ENCODE results near the gene ANTXR2. TPM values are rescaled to one million over a fixed set of nuclear protein-coding genes. Genes with fewer than 3 reads are reported as not detected.

Gene ANTXR2
- total RNA-seq, 2 experiments from 2014 or later, result 3.0 to 3.6 TPM

- no peaks in the 10 kb centered on the region for H3K36me3 Mint-ChIP-seq (ENCODE audit: low read depth)
- H3K9me3 Mint-ChIP-seq, result no peaks in the 10 kb centered on the region
- no peak for TF ChIP-seq CTCF (IDR thresholded peaks at IDR 0.05)
- ATAC-seq (no peak), DNase-seq (no peak)
- no peaks in the 10 kb centered on the region for H3K4me1 Mint-ChIP-seq (ENCODE audit: low read depth)
- no peak overlapping the region for H3K27ac Mint-ChIP-seq
- intact Hi-C loops (cut with micrococcal nuclease), result no loop called here
- ChIA-PET POLR2A (no interaction called here), CTCF (no interaction called here)
- H3K27me3 Mint-ChIP-seq, result no peaks in the 10 kb centered on the region
- no peak overlapping the region for H3K4me3 Mint-ChIP-seq
Measured at GRCh38 chr4:79886021-79886420, 187.0 kb downstream of the ANTXR2 start.

GRCh38 chr4:79883290-79883689 is 189.7 kb downstream of the ANTXR2 start:
- Mint-ChIP-seq H3K27me3 (no peaks in the 10 kb centered on the region), H3K36me3 (ENCODE audit: low read depth) (no peaks in the 10 kb centered on the region), H3K4me1 (ENCODE audit: low read depth) (no peaks in the 10 kb centered on the region), H3K9me3 (peaks cover 2% of the 10 kb centered on the region), H3K27ac (no peak overlapping the region), H3K4me3 (no peak overlapping the region)
- ChIA-PET POLR2A (no interaction called here), CTCF (no interaction called here)
- TF ChIP-seq CTCF (IDR thresholded peaks at IDR 0.05), result no peak
- ATAC-seq, result no peak
- DNase-seq, result no peak
- intact Hi-C loops (cut with micrococcal nuclease), result no loop called here

GRCh38 chr4:79882806-79883205 is 190.2 kb downstream of the ANTXR2 start:
- DNase-seq (no peak), ATAC-seq (no peak)
- no peak overlapping the region for H3K27ac Mint-ChIP-seq
- peaks cover 4% of the 10 kb centered on the region for H3K9me3 Mint-ChIP-seq
- intact Hi-C loops (cut with micrococcal nuclease), result no loop called here
- H3K27me3 Mint-ChIP-seq, result no peaks in the 10 kb centered on the region
- ChIA-PET POLR2A (no interaction called here), CTCF (no interaction called here)
- H3K36me3 Mint-ChIP-seq (ENCODE audit: low read depth), result no peaks in the 10 kb centered on the region
- H3K4me1 Mint-ChIP-seq (ENCODE audit: low read depth), result no peaks in the 10 kb centered on the region
- H3K4me3 Mint-ChIP-seq, result no peak overlapping the region
- no peak for TF ChIP-seq CTCF (IDR thresholded peaks at IDR 0.05)

- Mint-ChIP-seq H3K36me3 (ENCODE audit: low read depth) (no peaks in the 10 kb centered on the region), H3K4me3 (no peak overlapping the region), H3K27me3 (no peaks in the 10 kb centered on the region), H3K27ac (no peak overlapping the region), H3K4me1 (ENCODE audit: low read depth) (no peaks in the 10 kb centered on the region), H3K9me3 (peaks cover 4% of the 10 kb centered on the region)
- ATAC-seq, result no peak
- no peak for TF ChIP-seq CTCF (IDR thresholded peaks at IDR 0.05)
- ChIA-PET POLR2A (interaction anchor here (0.6 kb wide), 1 partner anchor 14 kb away, joined by 4 read pairs; no protein-coding TSS in a partner anchor), CTCF (no interaction called here)
- intact Hi-C loops (cut with micrococcal nuclease), result no loop called here
- DNase-seq, result no peak
Measured at GRCh38 chr4:79881407-79881806, 191.6 kb downstream of the ANTXR2 start.

GRCh38 chr4:79877511-79877910 is 195.5 kb downstream of the ANTXR2 start:
- H3K27ac Mint-ChIP-seq, result no peak overlapping the region
- peaks cover 4% of the 10 kb centered on the region for H3K9me3 Mint-ChIP-seq
- ATAC-seq (no peak), DNase-seq (no peak)
- TF ChIP-seq CTCF (IDR thresholded peaks at IDR 0.05), result no peak
- no peaks in the 10 kb centered on the region for H3K4me1 Mint-ChIP-seq (ENCODE audit: low read depth)
- intact Hi-C loops (cut with micrococcal nuclease), result no loop called here
- no peaks in the 10 kb centered on the region for H3K27me3 Mint-ChIP-seq
- H3K4me3 Mint-ChIP-seq, result no peak overlapping the region
- ChIA-PET POLR2A (no interaction called here), CTCF (no interaction called here)
- H3K36me3 Mint-ChIP-seq (ENCODE audit: low read depth), result no peaks in the 10 kb centered on the region

Data from activated CD8-positive, alpha-beta T cell treated with anti-CD3 and anti-CD28 coated beads for 36 hours (primary cell).